Stimulated activated memory B cell treated with anti-CD40 and anti-IgM and Interleukin-4, amounts not matched to agents 10 μg/mL and 1 μg/mL and 100 μg/mL, for 72 hours (primary cell): ENCODE results near the gene MRPS18B.
A peak's percentile ranks its signal among the peaks of the same experiment; 100 is the strongest.

Experiments
- ATAC-seq: fragments of 150-1000 bp; cut with Tn5 transposase; 2 replicates; pipeline ENCODE4 v1.10.0; 2021
- H3K27ac Mint-ChIP-seq: one replicate; pipeline ENCODE4 v1.8.0; 2022; ENCODE audit warnings: mild to moderate bottlenecking, mixed read lengths
- H3K27me3 Mint-ChIP-seq: one replicate; pipeline ENCODE4 v1.8.0; 2022; ENCODE audit warnings: mixed read lengths
- H3K36me3 Mint-ChIP-seq: one replicate; pipeline ENCODE4 v1.8.0; 2022; ENCODE audit warnings: mixed read lengths
- H3K4me1 Mint-ChIP-seq: one replicate; pipeline ENCODE4 v1.8.0; 2022; ENCODE audit warnings: mixed read lengths
- H3K4me3 Mint-ChIP-seq: one replicate; pipeline ENCODE4 v1.8.0; 2022; ENCODE audit warnings: mild to moderate bottlenecking, moderate library complexity, mixed read lengths
- H3K9me3 Mint-ChIP-seq: one replicate; pipeline ENCODE4 v1.8.0; 2022; ENCODE audit warnings: mixed read lengths

MRPS18B gene

DNA sequence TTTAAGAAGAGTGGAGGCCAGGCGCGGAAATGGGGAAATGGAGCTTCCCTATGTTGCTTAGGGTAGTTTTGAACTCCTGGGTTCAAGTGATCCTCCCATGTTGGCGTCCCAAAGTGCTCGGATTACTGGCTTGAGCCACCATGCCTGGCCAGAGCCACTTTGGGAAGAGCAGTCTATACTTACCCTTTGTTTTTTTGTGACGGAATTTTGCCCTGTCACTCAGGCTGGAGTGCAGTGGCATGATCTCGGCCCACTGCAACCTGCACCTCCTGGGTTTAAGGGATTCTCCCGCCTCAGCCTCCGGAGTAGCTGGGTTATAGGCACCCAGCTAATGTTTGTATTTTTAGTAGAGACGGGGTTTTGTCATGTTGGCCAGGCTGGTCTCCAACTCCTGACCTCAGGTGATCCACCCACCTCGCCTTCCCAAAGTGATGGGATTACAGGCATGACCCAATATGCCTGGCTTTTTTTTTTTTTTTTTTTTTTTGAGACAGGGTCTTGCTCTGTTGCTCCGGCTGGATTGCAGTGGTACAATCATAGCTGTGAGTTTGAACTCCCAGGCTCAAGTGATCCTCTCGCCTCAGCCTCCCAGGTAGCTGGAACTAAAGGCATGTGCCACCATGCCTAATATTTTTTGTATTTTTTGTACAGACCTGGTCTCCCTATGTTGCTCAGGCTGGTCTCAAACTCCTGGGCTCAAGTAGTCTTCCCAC is 18.6 kb upstream of the MRPS18B start:
- Mint-ChIP-seq H3K9me3 (no peaks in the 10 kb centered on the region), H3K36me3 (peaks cover 51% of the 10 kb centered on the region), H3K4me1 (peaks cover 28% of the 10 kb centered on the region), H3K4me3 (no peak overlapping the region), H3K27me3 (no peaks in the 10 kb centered on the region), H3K27ac (no peak overlapping the region)
- ATAC-seq: no peak

DNA sequence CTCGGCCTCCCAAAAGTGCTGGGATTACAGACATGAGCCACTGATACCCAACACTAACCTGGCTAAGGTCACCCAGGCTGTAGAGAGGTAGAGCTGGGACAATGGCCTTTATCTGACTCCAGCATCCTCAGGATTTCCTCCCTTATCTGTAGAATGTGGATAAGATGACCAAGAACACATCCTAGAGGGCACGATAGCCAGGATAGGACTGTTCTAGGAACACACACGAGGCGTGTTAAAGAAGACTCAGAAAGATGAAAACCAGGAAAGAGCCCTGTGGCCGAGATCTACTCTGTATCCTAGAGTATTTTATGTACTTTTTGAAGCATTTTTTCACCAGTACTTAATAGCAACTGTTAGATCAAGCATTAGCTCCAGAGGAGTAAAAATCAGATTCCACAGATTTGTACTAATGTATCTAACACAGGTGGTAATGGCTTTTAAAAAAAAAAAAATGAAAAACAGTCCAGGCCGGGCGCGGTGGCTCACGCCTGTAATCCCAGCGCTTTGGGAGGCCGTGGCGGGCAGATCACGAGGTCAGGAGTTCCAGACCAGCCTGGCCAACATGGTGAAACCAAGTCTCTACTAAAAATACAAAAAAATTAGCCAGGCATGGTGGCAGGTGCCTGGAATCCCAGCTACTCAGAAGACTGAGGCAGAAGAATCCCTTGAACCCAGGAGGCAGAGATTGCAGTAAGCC is 17.9 kb upstream of the MRPS18B start:
- no peak for ATAC-seq
- H3K4me3 Mint-ChIP-seq: no peak overlapping the region
- H3K27me3 Mint-ChIP-seq: no peaks in the 10 kb centered on the region
- peaks cover 32% of the 10 kb centered on the region for H3K4me1 Mint-ChIP-seq
- H3K36me3 Mint-ChIP-seq: peaks cover 51% of the 10 kb centered on the region
- H3K9me3 Mint-ChIP-seq: no peaks in the 10 kb centered on the region
- H3K27ac Mint-ChIP-seq: no peak overlapping the region

DNA sequence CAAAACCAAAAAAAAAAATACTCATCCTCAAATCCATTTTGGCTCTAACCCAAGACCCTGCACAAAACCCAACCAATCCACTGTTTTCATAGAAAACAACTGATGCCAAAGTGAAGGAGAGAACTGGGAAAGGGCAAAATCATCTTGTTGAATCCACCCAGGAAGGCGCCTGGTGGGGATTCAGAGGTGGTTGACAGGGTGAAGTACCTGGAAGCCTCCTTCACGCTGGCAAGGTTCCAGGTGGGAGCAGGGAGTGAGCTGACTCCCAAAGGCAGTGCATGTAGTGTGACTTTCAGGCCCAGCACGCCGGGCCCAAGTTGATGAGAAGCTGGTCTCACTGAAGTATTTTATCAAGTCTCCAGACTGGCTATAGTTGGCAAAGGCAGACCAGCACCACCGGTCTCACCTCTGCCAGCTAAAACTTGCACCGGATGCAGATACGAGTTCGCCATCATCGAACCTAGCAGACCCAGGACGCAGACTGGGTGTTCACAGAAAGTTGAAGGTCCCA is 17.1 kb upstream of the MRPS18B start:
- Mint-ChIP-seq H3K4me1 (peaks cover 32% of the 10 kb centered on the region), H3K27me3 (no peaks in the 10 kb centered on the region), H3K4me3 (no peak overlapping the region), H3K36me3 (peaks cover 53% of the 10 kb centered on the region), H3K27ac (no peak overlapping the region), H3K9me3 (no peaks in the 10 kb centered on the region)
- ATAC-seq: no peak

- ATAC-seq: no peak
- Mint-ChIP-seq H3K4me1 (peaks cover 32% of the 10 kb centered on the region), H3K27ac (no peak overlapping the region), H3K9me3 (no peaks in the 10 kb centered on the region), H3K27me3 (no peaks in the 10 kb centered on the region), H3K4me3 (no peak overlapping the region), H3K36me3 (peaks cover 59% of the 10 kb centered on the region)
Observed at GRCh38 chr6:30601436-30601814, 16.2 kb upstream of the MRPS18B start.

DNA sequence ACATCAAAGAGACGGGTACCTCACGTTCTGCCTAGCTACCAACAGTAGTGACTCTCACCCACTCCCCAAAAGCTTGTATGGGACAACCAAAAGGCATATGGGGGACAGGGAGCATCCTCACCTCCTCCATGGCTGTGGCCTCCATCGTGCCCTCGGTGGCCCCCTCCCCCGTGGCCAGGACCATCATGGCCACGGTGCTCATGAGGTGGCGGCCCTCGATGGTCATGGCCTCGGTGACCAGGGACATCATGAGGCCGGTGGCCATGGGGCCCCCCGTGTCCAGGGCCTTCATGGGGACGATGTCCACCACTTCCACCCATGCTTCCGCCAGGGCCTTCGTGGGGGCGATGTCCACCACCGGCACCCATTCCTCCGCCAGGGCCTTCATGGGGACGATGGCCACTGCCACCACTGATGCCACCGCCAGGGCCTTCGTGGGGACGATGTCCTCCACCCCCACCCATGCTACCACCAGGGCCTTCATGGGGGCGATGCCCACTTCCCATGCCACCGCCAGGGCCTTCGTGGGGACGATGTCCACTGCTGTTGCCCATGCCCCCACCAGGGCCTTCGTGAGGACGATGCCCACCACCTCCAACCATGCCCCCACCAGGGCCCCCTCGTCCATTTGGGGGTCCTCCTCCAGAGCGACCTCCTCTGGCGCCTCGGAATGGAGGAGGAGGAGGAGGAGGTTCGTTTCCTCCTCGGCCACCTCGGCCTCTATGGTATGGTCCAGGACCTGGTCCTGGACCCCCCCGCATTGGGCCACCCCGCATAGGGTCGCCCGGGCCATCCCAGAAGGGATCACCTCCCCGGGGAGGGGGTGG is 15.6 kb upstream of the MRPS18B start:
- H3K4me3 Mint-ChIP-seq: no peak overlapping the region
- H3K9me3 Mint-ChIP-seq: no peaks in the 10 kb centered on the region
- H3K27me3 Mint-ChIP-seq: no peaks in the 10 kb centered on the region
- peaks cover 63% of the 10 kb centered on the region for H3K36me3 Mint-ChIP-seq
- ATAC-seq: no peak
- peaks cover 29% of the 10 kb centered on the region for H3K4me1 Mint-ChIP-seq
- H3K27ac Mint-ChIP-seq: no peak overlapping the region

- H3K4me1 Mint-ChIP-seq: peaks cover 29% of the 10 kb centered on the region
- ATAC-seq: no peak
- H3K36me3 Mint-ChIP-seq: peaks cover 78% of the 10 kb centered on the region
- H3K27ac Mint-ChIP-seq: no peak overlapping the region
- H3K27me3 Mint-ChIP-seq: no peaks in the 10 kb centered on the region
- H3K9me3 Mint-ChIP-seq: no peaks in the 10 kb centered on the region
- no peak overlapping the region for H3K4me3 Mint-ChIP-seq
Observed at GRCh38 chr6:30603961-30604360, 13.7 kb upstream of the MRPS18B start.

DNA sequence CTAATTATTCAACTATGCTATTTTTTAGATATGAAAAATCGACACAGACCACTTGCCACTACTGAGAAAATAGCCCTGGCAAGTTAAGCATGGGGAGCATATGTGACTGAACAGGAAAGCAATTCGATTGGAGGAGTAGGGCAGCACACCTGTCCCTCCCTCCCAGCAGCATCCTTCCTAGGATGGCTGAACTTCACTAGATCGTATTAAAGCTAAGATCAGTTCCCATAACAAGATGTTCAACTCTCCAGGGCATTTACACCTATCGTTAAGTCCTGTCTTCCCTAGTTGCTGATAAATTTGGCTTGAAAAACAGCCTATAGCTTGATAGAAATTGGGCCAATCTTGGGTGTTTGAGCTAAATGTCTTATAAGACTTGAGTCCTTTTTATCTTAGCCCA is 7.6 kb upstream of the MRPS18B start:
- Mint-ChIP-seq H3K36me3 (peaks cover 68% of the 10 kb centered on the region), H3K4me3 (no peak overlapping the region), H3K27me3 (no peaks in the 10 kb centered on the region), H3K27ac (peak overlapping the region; percentile 59), H3K9me3 (no peaks in the 10 kb centered on the region), H3K4me1 (peaks cover 61% of the 10 kb centered on the region)
- no peak for ATAC-seq

GRCh38 chr6:30611150-30611855 is 6.3 kb upstream of the MRPS18B start:
- peak overlapping the region; percentile 69 for H3K27ac Mint-ChIP-seq
- no peak for ATAC-seq

DNA sequence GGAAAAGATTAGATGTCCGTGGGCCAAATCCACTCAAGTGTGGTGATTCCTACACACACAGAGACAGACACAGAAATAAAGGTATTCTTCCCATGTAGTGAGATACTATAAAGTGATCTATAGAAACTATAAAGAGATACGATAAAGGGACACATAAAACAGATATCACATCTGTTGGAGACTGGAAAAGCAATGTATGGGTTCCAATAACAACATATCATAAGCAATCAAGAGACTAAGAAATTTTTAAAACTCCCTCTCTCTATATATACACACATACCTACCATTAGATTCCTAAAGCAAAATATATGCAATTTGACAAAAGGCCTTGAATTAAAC is 5.8 kb upstream of the MRPS18B start:
- Mint-ChIP-seq H3K27ac (peak overlapping the region; percentile 69), H3K9me3 (no peaks in the 10 kb centered on the region), H3K36me3 (peaks cover 68% of the 10 kb centered on the region), H3K4me3 (no peak overlapping the region), H3K27me3 (no peaks in the 10 kb centered on the region), H3K4me1 (peaks cover 61% of the 10 kb centered on the region)
- ATAC-seq: no peak

More at GRCh38 chr6:30611150-30611855, 6.3 kb upstream of the MRPS18B start:
- H3K9me3 Mint-ChIP-seq: no peaks in the 10 kb centered on the region
- H3K4me1 Mint-ChIP-seq: peaks cover 61% of the 10 kb centered on the region
- peaks cover 68% of the 10 kb centered on the region for H3K36me3 Mint-ChIP-seq
- no peaks in the 10 kb centered on the region for H3K27me3 Mint-ChIP-seq
- no peak overlapping the region for H3K4me3 Mint-ChIP-seq

GRCh38 chr6:30612213-30612612 is 5.4 kb upstream of the MRPS18B start:
- Mint-ChIP-seq H3K4me1 (peaks cover 60% of the 10 kb centered on the region), H3K9me3 (no peaks in the 10 kb centered on the region), H3K4me3 (no peak overlapping the region), H3K36me3 (peaks cover 71% of the 10 kb centered on the region), H3K27me3 (no peaks in the 10 kb centered on the region), H3K27ac (peak overlapping the region; percentile 69)
- no peak for ATAC-seq

GRCh38 chr6:30612687-30613248 is 4.9 kb upstream of the MRPS18B start:
- ATAC-seq: no peak
- H3K27me3 Mint-ChIP-seq: no peaks in the 10 kb centered on the region
- peaks cover 67% of the 10 kb centered on the region for H3K36me3 Mint-ChIP-seq
- H3K27ac Mint-ChIP-seq: peak overlapping the region; percentile 97
- no peak overlapping the region for H3K4me3 Mint-ChIP-seq
- peaks cover 54% of the 10 kb centered on the region for H3K4me1 Mint-ChIP-seq
- H3K9me3 Mint-ChIP-seq: no peaks in the 10 kb centered on the region

- peaks cover 64% of the 10 kb centered on the region for H3K36me3 Mint-ChIP-seq
- H3K4me1 Mint-ChIP-seq: peaks cover 55% of the 10 kb centered on the region
- no peak for ATAC-seq
Observed at GRCh38 chr6:30613251-30614043, 4.2 kb upstream of the MRPS18B start.

GRCh38 chr6:30614044-30614842 is 3.4 kb upstream of the MRPS18B start:
- no peaks in the 10 kb centered on the region for H3K27me3 Mint-ChIP-seq
- peak overlapping the region; percentile 89 for H3K4me3 Mint-ChIP-seq
- no peak for ATAC-seq
- peaks cover 56% of the 10 kb centered on the region for H3K4me1 Mint-ChIP-seq
- H3K36me3 Mint-ChIP-seq: peaks cover 56% of the 10 kb centered on the region
- peak overlapping the region; percentile 97 for H3K27ac Mint-ChIP-seq
- H3K9me3 Mint-ChIP-seq: no peaks in the 10 kb centered on the region

More at GRCh38 chr6:30613251-30614043, 4.2 kb upstream of the MRPS18B start:
- Mint-ChIP-seq H3K27me3 (no peaks in the 10 kb centered on the region), H3K9me3 (no peaks in the 10 kb centered on the region), H3K4me3 (peak overlapping the region; percentile 41), H3K27ac (peak overlapping the region; percentile 97)
